Body of pancreas (tissue), 4 donors: ENCODE results near the gene FRMD5.

Source experiments
- POLR2A ChIP-seq, 3 donors: fragments of 450-650 bp; IDR thresholded peaks; one replicate each; pipeline ENCODE4 v1.6.1; 2016; ENCODE audit warnings: antibody characterized with exemption in 3 of 3, mild to moderate bottlenecking in 2 of 3
- TF ChIP-seq, protein P1 (sequence below), 7 experiments: fragments of 450-650 bp in 4 of 7; fragments of 200-600 bp in 3 of 7; sonication (generic) in 3 of 7; IDR thresholded peaks; one replicate each; pipeline ENCODE4 v1.5.1; 2016 to 2019; ENCODE audit warnings: antibody characterized with exemption in 7 of 7

DNA sequence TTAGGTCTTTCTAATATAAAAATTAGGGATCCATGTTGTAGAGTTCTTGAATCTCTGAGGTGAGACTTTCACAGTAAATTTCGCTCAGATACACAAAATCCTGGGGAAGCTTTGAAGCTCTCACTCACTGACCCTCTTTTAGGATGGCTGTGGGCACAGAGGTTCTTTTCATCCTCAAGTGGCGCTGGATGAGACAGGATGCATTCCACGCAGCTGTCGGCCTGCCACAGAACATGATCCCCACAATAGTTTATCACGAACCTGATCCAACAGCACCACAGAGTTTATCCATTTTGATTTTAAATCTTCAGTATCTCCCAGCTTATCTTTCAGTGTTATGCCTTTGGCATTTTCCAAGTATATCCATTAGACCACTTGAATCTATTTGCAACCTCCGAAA is 276.4 kb downstream of the FRMD5 start:
- TF ChIP-seq, protein P1, sequence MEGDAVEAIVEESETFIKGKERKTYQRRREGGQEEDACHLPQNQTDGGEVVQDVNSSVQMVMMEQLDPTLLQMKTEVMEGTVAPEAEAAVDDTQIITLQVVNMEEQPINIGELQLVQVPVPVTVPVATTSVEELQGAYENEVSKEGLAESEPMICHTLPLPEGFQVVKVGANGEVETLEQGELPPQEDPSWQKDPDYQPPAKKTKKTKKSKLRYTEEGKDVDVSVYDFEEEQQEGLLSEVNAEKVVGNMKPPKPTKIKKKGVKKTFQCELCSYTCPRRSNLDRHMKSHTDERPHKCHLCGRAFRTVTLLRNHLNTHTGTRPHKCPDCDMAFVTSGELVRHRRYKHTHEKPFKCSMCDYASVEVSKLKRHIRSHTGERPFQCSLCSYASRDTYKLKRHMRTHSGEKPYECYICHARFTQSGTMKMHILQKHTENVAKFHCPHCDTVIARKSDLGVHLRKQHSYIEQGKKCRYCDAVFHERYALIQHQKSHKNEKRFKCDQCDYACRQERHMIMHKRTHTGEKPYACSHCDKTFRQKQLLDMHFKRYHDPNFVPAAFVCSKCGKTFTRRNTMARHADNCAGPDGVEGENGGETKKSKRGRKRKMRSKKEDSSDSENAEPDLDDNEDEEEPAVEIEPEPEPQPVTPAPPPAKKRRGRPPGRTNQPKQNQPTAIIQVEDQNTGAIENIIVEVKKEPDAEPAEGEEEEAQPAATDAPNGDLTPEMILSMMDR (IDR thresholded peaks at IDR 0.05), result no peak
- no peak for TF ChIP-seq POLR2A (IDR thresholded peaks at IDR 0.05)
